ENCODE data around the gene AKAP5.

The AKAP5 gene

DNA sequence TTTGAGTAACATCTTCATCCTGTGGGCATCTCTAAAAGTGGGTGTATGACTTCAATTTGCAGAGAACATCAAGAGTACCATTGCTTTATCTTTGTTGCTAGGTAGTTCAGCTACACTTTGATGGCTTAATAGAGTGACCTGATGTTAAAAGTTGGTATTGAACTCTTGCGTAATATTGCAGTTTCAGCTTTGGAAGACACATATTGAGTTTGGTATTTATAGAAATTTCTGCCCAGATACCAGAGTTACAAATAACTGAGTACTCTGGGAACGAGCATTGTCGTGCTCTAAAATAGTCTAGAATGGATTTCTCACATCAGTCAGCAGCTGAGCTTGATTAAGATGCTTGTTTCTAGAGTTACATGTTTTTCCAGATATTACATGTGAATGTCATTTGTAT, 24.8 kb upstream of the AKAP5 start:
- H3K4me1 ChIP-seq (ENCODE audit: control insufficient read depth in 1 of 2, insufficient read depth in 2 of 2, low read length in 2 of 2), result peaks cover 6 to 9% of the 10 kb centered on the region in 2 experiments

DNA sequence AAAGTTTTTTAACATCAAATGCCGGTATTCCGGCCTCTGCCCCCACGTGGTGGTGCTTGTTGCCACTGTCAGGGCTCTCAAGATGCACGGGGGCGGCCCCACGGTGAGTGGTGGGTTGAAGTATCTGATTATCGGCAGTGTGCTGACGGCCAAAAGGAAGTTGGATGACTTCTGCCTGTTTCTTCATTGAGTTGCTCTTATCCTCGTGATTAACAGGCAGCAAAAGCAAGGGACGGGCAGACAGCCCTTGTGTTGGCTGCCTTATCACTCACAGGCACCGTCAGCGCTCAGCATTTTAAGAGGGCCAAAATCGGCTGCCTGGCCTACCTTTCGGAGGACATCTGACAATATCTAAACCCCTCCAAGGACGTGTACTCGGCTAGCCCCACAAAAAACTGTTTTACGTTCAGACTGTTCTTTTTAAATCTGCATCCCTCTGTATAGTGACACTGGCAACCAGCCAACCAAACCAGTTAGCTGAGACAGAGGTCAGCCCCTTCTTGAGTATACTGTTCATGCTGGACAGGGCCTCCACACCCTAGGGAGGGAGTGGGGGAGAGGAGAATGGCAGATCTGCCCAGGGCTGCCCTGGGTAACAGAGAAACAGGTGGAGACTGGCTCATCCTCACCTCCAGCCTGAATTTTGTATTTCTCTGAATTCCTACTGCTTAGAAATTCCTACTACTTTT, 22.9 kb upstream of the AKAP5 start:
- Histone ChIP-seq H3K27ac (ENCODE audit: low read depth, low read length) (no peak overlapping the region), H3K4me1 (ENCODE audit: control insufficient read depth in 1 of 2, insufficient read depth in 2 of 2, low read length in 2 of 2) (peaks cover 6 to 9% of the 10 kb centered on the region in 2 experiments), H3K4me3 (ENCODE audit: low read depth, low read length) (no peak overlapping the region), H3K36me3 (ENCODE audit: control insufficient read depth in 1 of 2, insufficient read depth in 2 of 2, low read length in 2 of 2) (peaks cover 10 to 21% of the 10 kb centered on the region in 2 experiments), H3K4me2 (ENCODE audit: low read length) (no peak overlapping the region), H2BK12ac (ENCODE audit: low read length) (no peak overlapping the region), H3K18ac (ENCODE audit: low read length) (no peak overlapping the region), H3K9me3 (ENCODE audit: insufficient read depth, low read depth, low read length) (peaks cover 2% of the 10 kb centered on the region), H3K14ac (ENCODE audit: low read length) (no peak overlapping the region), H4K12ac (ENCODE audit: low read depth, low read length) (no peak overlapping the region), H4K91ac (ENCODE audit: low read depth, low read length) (no peak overlapping the region), H3K27me3 (ENCODE audit: insufficient read depth, low read length) (no peaks in the 10 kb centered on the region), H3K9ac (ENCODE audit: low read length) (no peak overlapping the region), H3K79me1 (ENCODE audit: low read length) (peaks cover 13% of the 10 kb centered on the region), H2BK120ac (ENCODE audit: insufficient read depth, low read length, poor library complexity) (no peak overlapping the region), H2AFZ (ENCODE audit: insufficient read depth, low read length, poor library complexity) (no peak overlapping the region), H2AK5ac (ENCODE audit: low read length) (no peak overlapping the region), H3K4ac (ENCODE audit: low read depth, low read length) (no peak overlapping the region), H3K79me2 (ENCODE audit: control insufficient read depth, insufficient read depth, low read length, poor library complexity) (no peaks in the 10 kb centered on the region), H4K8ac (ENCODE audit: low read depth, low read length) (no peak overlapping the region), H3K23ac (ENCODE audit: low read length) (no peak overlapping the region), H2BK5ac (ENCODE audit: low read depth, low read length, poor library complexity) (no peak overlapping the region)
- no peak for DNase-seq
- WGBS (ENCODE audit: extremely low coverage, insufficient coverage, insufficient read length), result no CpG with 5 or more reads among the region's 17 CpGs

More for the DNA sequence above, 24.8 kb upstream of the AKAP5 start:
- H3K23ac ChIP-seq (ENCODE audit: low read length), result no peak overlapping the region
- H3K14ac ChIP-seq (ENCODE audit: low read length), result no peak overlapping the region
- no peak overlapping the region for H2BK5ac ChIP-seq (ENCODE audit: low read depth, low read length, poor library complexity)
- peaks cover 10 to 21% of the 10 kb centered on the region in 2 experiments for H3K36me3 ChIP-seq (ENCODE audit: control insufficient read depth in 1 of 2, insufficient read depth in 2 of 2, low read length in 2 of 2)
- no peak overlapping the region for H2AK5ac ChIP-seq (ENCODE audit: low read length)
- H3K27ac ChIP-seq (ENCODE audit: low read depth, low read length), result no peak overlapping the region
- H3K27me3 ChIP-seq (ENCODE audit: insufficient read depth, low read length), result no peaks in the 10 kb centered on the region
- no peak overlapping the region for H2BK120ac ChIP-seq (ENCODE audit: insufficient read depth, low read length, poor library complexity)
- no peak overlapping the region for H4K12ac ChIP-seq (ENCODE audit: low read depth, low read length)
- no CpG with 5 or more reads among the region's 3 CpGs for WGBS (ENCODE audit: extremely low coverage, insufficient coverage, insufficient read length)
- no peak overlapping the region for H2BK12ac ChIP-seq (ENCODE audit: low read length)
- H3K4me3 ChIP-seq (ENCODE audit: low read depth, low read length), result no peak overlapping the region
- no peaks in the 10 kb centered on the region for H3K79me2 ChIP-seq (ENCODE audit: control insufficient read depth, insufficient read depth, low read length, poor library complexity)
- H3K4ac ChIP-seq (ENCODE audit: low read depth, low read length), result no peak overlapping the region
- no peak overlapping the region for H4K91ac ChIP-seq (ENCODE audit: low read depth, low read length)
- H3K79me1 ChIP-seq (ENCODE audit: low read length), result peaks cover 14% of the 10 kb centered on the region
- no peak overlapping the region for H2AFZ ChIP-seq (ENCODE audit: insufficient read depth, low read length, poor library complexity)
- DNase-seq, result peak in 1 of 2 donors; percentile 70
- peaks cover 2% of the 10 kb centered on the region for H3K9me3 ChIP-seq (ENCODE audit: insufficient read depth, low read depth, low read length)
- H3K18ac ChIP-seq (ENCODE audit: low read length), result no peak overlapping the region
- H4K8ac ChIP-seq (ENCODE audit: low read depth, low read length), result no peak overlapping the region
- no peak overlapping the region for H3K9ac ChIP-seq (ENCODE audit: low read length)
- no peak overlapping the region for H3K4me2 ChIP-seq (ENCODE audit: low read length)

DNA sequence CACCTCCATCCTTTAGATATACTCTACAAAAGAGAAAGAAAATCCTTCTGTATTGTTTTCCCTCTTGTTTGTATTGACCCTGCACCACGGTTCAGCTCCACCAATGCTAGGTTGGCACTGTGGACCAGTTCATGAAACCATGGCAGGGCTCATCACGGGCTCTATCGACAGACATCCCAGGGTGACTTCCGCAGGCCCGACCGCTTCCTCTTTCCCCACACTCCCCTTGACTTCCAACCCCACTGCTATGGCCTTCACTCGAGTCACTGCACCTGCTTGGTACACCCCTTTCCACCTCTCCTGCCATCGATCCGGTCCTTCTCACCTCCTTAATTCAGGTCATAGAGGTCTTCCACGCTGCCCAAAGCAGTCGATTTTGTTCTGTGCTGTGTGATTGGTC, 21.2 kb upstream of the AKAP5 start:
- Histone ChIP-seq H3K4me1 (ENCODE audit: control insufficient read depth in 1 of 2, insufficient read depth in 2 of 2, low read length in 2 of 2) (peaks cover 1 to 4% of the 10 kb centered on the region in 2 experiments), H3K9ac (ENCODE audit: low read length) (no peak overlapping the region), H3K4me3 (ENCODE audit: low read depth, low read length) (no peak overlapping the region), H3K23ac (ENCODE audit: low read length) (no peak overlapping the region), H3K14ac (ENCODE audit: low read length) (no peak overlapping the region), H2BK5ac (ENCODE audit: low read depth, low read length, poor library complexity) (no peak overlapping the region), H2BK12ac (ENCODE audit: low read length) (no peak overlapping the region), H3K27ac (ENCODE audit: low read depth, low read length) (no peak overlapping the region), H3K27me3 (ENCODE audit: insufficient read depth, low read length) (no peaks in the 10 kb centered on the region), H3K9me3 (ENCODE audit: insufficient read depth, low read depth, low read length) (peaks cover 2% of the 10 kb centered on the region), H3K4me2 (ENCODE audit: low read length) (no peak overlapping the region), H2AK5ac (ENCODE audit: low read length) (peak overlapping the region; percentile 3), H3K79me1 (ENCODE audit: low read length) (peaks cover 4% of the 10 kb centered on the region), H2AFZ (ENCODE audit: insufficient read depth, low read length, poor library complexity) (no peak overlapping the region), H4K8ac (ENCODE audit: low read depth, low read length) (no peak overlapping the region), H3K36me3 (ENCODE audit: control insufficient read depth in 1 of 2, insufficient read depth in 2 of 2, low read length in 2 of 2) (peaks cover 10 to 21% of the 10 kb centered on the region in 2 experiments), H3K18ac (ENCODE audit: low read length) (no peak overlapping the region), H3K79me2 (ENCODE audit: control insufficient read depth, insufficient read depth, low read length, poor library complexity) (no peaks in the 10 kb centered on the region), H4K91ac (ENCODE audit: low read depth, low read length) (peak overlapping the region; percentile 6), H3K4ac (ENCODE audit: low read depth, low read length) (no peak overlapping the region), H4K12ac (ENCODE audit: low read depth, low read length) (no peak overlapping the region), H2BK120ac (ENCODE audit: insufficient read depth, low read length, poor library complexity) (no peak overlapping the region)
- no CpG with 5 or more reads among the region's 11 CpGs for WGBS (ENCODE audit: extremely low coverage, insufficient coverage, insufficient read length)
- no peak for DNase-seq

DNA sequence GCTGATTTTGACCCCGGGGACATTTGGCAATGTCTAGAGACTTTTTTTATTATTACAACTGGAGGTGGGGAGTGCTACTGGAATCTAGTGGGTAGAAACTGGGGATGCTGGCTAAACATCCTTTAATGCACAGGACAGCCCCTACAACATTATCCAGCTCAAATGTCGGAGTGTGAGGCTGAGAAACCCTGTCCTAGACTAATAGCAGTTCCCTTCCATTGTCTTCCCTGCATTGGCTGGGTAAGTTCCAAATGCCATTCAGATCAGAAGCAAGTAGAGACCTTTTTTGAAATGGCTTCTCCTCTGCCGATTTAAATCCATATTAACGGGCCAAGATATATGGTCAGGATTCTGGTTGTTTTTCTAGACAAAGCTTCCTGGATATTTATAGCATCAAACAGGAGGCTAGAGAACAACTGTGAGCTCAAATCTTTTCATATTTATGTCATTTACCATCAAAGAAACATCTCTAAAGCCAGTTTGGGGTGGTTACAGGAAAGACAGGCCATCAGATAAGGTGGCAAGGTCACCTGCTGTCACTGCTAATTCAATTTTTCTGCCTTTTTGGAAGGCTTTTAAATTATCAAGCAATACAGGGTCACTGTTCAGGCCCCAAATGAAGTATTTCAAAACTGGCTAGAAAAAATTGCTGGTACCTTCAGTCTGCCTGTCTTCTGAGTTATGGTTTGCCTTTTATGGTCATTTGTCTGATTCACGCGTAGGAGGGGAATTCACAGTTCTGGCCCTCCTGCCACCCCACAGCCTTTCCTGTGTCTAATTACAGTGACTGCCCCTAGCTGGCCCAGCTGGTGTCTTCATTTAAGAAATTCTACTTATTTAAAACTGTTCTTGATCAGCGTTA, 20.1 kb upstream of the AKAP5 start:
- no CpG with 5 or more reads among the region's 7 CpGs for WGBS (ENCODE audit: extremely low coverage, insufficient coverage, insufficient read length)
- no peak overlapping the region for H3K4ac ChIP-seq (ENCODE audit: low read depth, low read length)
- peaks cover 0 to 4% of the 10 kb centered on the region in 2 experiments for H3K4me1 ChIP-seq (ENCODE audit: control insufficient read depth in 1 of 2, insufficient read depth in 2 of 2, low read length in 2 of 2)
- no peaks in the 10 kb centered on the region for H3K27me3 ChIP-seq (ENCODE audit: insufficient read depth, low read length)
- H3K79me2 ChIP-seq (ENCODE audit: control insufficient read depth, insufficient read depth, low read length, poor library complexity), result no peaks in the 10 kb centered on the region
- H3K23ac ChIP-seq (ENCODE audit: low read length), result no peak overlapping the region
- peak overlapping the region; percentile 75 for H3K27ac ChIP-seq (ENCODE audit: low read depth, low read length)
- H3K4me3 ChIP-seq (ENCODE audit: low read depth, low read length), result no peak overlapping the region
- H2AFZ ChIP-seq (ENCODE audit: insufficient read depth, low read length, poor library complexity), result no peak overlapping the region
- peak overlapping the region; percentile 13 for H2BK5ac ChIP-seq (ENCODE audit: low read depth, low read length, poor library complexity)
- no peak overlapping the region for H4K12ac ChIP-seq (ENCODE audit: low read depth, low read length)
- no peak overlapping the region for H3K14ac ChIP-seq (ENCODE audit: low read length)
- H4K8ac ChIP-seq (ENCODE audit: low read depth, low read length), result no peak overlapping the region
- no peak overlapping the region for H4K91ac ChIP-seq (ENCODE audit: low read depth, low read length)
- H3K4me2 ChIP-seq (ENCODE audit: low read length), result no peak overlapping the region
- H3K36me3 ChIP-seq (ENCODE audit: control insufficient read depth in 1 of 2, insufficient read depth in 2 of 2, low read length in 2 of 2), result peaks cover 12 to 23% of the 10 kb centered on the region in 2 experiments
- DNase-seq, result peak; percentile 76 to 91
- H3K9me3 ChIP-seq (ENCODE audit: insufficient read depth, low read depth, low read length), result peaks cover 2% of the 10 kb centered on the region
- no peak overlapping the region for H2BK120ac ChIP-seq (ENCODE audit: insufficient read depth, low read length, poor library complexity)
- H2AK5ac ChIP-seq (ENCODE audit: low read length), result no peak overlapping the region
- H3K18ac ChIP-seq (ENCODE audit: low read length), result no peak overlapping the region
- H2BK12ac ChIP-seq (ENCODE audit: low read length), result no peak overlapping the region
- peak overlapping the region; percentile 56 for H3K9ac ChIP-seq (ENCODE audit: low read length)
- H3K79me1 ChIP-seq (ENCODE audit: low read length), result peaks cover 6% of the 10 kb centered on the region

Measured in trophoblast cell (in vitro differentiated cells and primary cell).